Aorta (tissue), 5 donors: ENCODE data around the gene HTR4. TPM values are rescaled to one million over a fixed set of nuclear protein-coding genes. Genes with fewer than 3 reads are reported as not detected.
A peak's percentile ranks its signal among the peaks of the same experiment; 100 is the strongest.

Experiments used
- ATAC-seq: fragments of 200-7000 bp; cut with Tn5 transposase; one replicate; pipeline ENCODE4 v1.9.1; 2022; ENCODE audit warnings: moderate library complexity; ENCODE audit not compliant: low FRiP score
- DNase-seq, 2 donors: peaks; one replicate each; pipeline ENCODE4 v3.0.0-alpha.2; 2020
- H3K27ac ChIP-seq, 2 donors: one replicate each; pipeline ENCODE4 v1.5.1; 2013; ENCODE audit warnings: low read length in 2 of 2, mild to moderate bottlenecking in 2 of 2, moderate library complexity in 2 of 2, control low read depth in 1 of 2, inconsistent platforms in 1 of 2, low read depth in 1 of 2
- H3K27me3 ChIP-seq, 2 donors: one replicate each; pipeline ENCODE4 v1.6.1; 2013; ENCODE audit warnings: control low read depth in 1 of 2, low read length in 1 of 2, mild to moderate bottlenecking in 1 of 2, moderate library complexity in 1 of 2; ENCODE audit not compliant: insufficient read depth in 2 of 2, control insufficient read depth in 1 of 2
- H3K36me3 ChIP-seq, 2 donors: one replicate each; pipeline ENCODE4 v1.6.1; 2013; ENCODE audit warnings: control low read depth in 1 of 2, low read length in 1 of 2, mild to moderate bottlenecking in 1 of 2; ENCODE audit not compliant: insufficient read depth in 2 of 2, control insufficient read depth in 1 of 2
- H3K4me1 ChIP-seq, 2 donors: one replicate each; pipeline ENCODE4 v1.6.1; 2013; ENCODE audit warnings: low read length in 2 of 2, control low read depth in 1 of 2, mild to moderate bottlenecking in 1 of 2, moderate library complexity in 1 of 2; ENCODE audit not compliant: insufficient read depth in 2 of 2, control insufficient read depth in 1 of 2
- H3K4me3 ChIP-seq, 2 donors: one replicate each; pipeline ENCODE4 v1.5.1; 2013; ENCODE audit warnings: low read length in 2 of 2, control low read depth in 1 of 2, mild to moderate bottlenecking in 1 of 2
- H3K9me3 ChIP-seq: one replicate; pipeline ENCODE4 v1.6.1; 2013; ENCODE audit warnings: mild to moderate bottlenecking, low read length; ENCODE audit not compliant: control insufficient read depth
- WGBS, 2 donors: extraction: QIAGEN DNeasy Blood & Tissue Kit; methylation state at CpG; one replicate each; pipeline ENCODE4 v1.1.7; 2013; 5-methylcytosine and 5-hydroxymethylcytosine counted together
- intact Hi-C, 2 donors: fragments of 100-400 bp; cut with DNase I; formaldehyde crosslinking; loops; one replicate each; pipeline versions ENCODE4 v1.14.2 to v1.15.0; 2022
- long read RNA-seq, 2 donors: library from polyadenylated mRNA; unstranded; transcript quantifications; one replicate each; pipeline ENCODE4 v2.0.0, GENCODE V29; 2020 to 2021
- polyA plus RNA-seq, 2 donors: library from polyadenylated mRNA; stranded (reverse); fragments of 200-250 nt; gene quantifications; one replicate each; pipeline ENCODE4 v1.2.3, GENCODE V29; 2013
- total RNA-seq, 2 donors: library from RNA; stranded (reverse); fragmentation: NEBNext Ultra II Directional; extraction: Animal tissue kit (Norgen Biotek cat#: 25700); gene quantifications; one replicate each; pipeline ENCODE4 v1.2.1, GENCODE V29; 2021
- donor health status: healthy with polysubstance abuse.
- donor health status: Bipolar disorder and iron deficiency.
- donor health status: DM: no; HTN: no; CAD: no.
- donor health status: DM: no; HTN: no; CAD: no.
- donor health status: DM: yes; HTN: yes; CAD: no.

The HTR4 gene, protein sequence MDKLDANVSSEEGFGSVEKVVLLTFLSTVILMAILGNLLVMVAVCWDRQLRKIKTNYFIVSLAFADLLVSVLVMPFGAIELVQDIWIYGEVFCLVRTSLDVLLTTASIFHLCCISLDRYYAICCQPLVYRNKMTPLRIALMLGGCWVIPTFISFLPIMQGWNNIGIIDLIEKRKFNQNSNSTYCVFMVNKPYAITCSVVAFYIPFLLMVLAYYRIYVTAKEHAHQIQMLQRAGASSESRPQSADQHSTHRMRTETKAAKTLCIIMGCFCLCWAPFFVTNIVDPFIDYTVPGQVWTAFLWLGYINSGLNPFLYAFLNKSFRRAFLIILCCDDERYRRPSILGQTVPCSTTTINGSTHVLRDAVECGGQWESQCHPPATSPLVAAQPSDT
- total RNA-seq (under 1 TPM in 1 of 2 donors, not detected in 1; 0.90 TPM), polyA plus RNA-seq (1 to 10 TPM; 1.5 to 2.3 TPM)
- long read RNA-seq, donor 1 = 0 reads
- long read RNA-seq, donor 2, partial matches to known transcripts = 1 of 2 reads
- long read RNA-seq, donor 2, other reads (novel, unspliced or antisense) = 1 of 2 reads

DNA sequence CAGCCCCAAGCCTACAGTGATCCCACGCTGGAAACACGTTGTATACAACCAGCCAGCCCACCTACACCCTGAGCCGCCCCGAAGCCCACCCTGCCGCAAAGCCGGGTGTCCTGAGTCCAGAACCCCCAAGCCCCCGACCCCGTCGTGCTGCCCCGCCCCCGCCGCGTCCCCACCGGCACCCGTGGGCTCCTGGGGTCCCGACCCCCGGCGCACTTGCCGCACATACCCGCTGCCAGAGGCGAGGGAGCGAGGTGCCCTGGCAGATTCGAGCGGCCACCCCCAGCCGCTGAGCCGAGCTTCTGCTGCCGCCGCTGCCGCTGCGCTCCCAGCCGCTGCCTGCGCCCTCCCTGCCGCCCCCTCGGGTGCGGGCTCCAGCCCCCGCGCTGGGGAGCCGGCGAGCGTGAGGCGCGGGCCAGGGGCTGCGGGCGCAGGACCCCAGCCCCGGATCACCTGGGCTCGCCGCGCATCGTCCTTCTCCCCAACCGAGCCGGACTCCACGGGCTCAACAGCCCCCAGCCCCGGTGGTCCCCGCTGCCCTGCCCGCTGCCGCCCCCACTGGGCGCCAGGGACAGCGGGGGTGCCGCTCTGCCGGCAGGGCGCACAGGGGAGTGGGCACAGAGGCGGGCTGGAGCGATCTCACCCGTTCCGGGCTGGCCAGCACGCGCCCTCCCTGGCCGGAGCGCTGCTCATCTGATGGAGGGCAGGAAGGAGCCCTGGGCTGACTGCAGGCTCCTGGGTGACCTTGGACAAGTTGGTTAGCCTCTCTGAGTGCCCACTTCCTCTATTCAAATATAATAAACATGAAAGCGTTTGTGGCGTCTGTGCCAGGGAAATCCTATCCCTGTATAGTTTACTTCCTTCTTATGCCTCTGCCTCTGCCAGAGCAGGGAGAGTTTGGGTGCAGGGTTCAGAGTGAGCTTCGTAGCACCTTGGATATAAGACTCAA lies at the start of gene HTR4:
Gene HTR4 (minus strand): TSS at position 692 of the 946 bp plus-strand sequence. CDS start 17,513 bp downstream, outside the sequence.
- peak within 1 kb of the TSS in 1 of 2 donors; percentile 48 for H3K4me3 ChIP-seq
- no peaks in the 10 kb centered on the region for H3K9me3 ChIP-seq
- H3K27ac ChIP-seq = no peak within 1 kb of the TSS
- intact Hi-C loops = no loop called here
- H3K36me3 ChIP-seq = no peaks in the 10 kb centered on the region
- DNase-seq (no peak), ATAC-seq (peak; percentile 36)
- 3% methylated on average over 58 to 72 of the region's 72 CpGs for WGBS, 2 donors
- H3K27me3 ChIP-seq = no peaks in the 10 kb centered on the region
- no peaks in the 10 kb centered on the region for H3K4me1 ChIP-seq

DNA sequence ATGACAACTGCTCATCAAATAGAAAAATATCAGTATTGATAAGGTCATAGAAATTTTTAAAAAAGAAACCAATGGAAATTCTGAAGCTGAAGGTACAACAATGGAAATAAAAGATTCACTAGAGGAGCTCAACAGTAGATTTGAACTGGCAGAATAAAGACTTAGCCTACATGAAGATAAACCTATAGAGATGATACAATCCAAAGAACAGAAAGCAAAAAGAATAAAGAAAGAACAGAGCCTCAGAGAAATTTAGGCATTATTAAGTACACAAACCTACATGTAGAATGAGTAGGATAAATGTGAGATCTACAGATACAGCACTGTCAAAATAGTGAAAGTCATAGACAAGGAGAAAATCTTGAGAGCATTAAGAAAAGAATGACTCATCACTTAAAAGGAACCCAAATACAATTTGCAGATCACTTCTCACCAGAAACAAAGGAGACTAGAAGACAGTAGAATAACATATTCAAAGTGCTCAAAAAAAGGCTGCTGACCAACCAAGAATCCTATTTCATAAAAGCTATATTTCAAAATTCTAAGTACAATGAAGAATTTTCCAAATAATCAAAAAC lies 47.8 kb upstream of the HTR4 start:
- DNase-seq (no peak), ATAC-seq (no peak)
- Histone ChIP-seq H3K27me3 (no peaks in the 10 kb centered on the region), H3K4me3 (no peak overlapping the region), H3K27ac (no peak overlapping the region), H3K9me3 (no peaks in the 10 kb centered on the region), H3K4me1 (no peaks in the 10 kb centered on the region), H3K36me3 (no peaks in the 10 kb centered on the region)
- intact Hi-C loops = no loop called here

DNA sequence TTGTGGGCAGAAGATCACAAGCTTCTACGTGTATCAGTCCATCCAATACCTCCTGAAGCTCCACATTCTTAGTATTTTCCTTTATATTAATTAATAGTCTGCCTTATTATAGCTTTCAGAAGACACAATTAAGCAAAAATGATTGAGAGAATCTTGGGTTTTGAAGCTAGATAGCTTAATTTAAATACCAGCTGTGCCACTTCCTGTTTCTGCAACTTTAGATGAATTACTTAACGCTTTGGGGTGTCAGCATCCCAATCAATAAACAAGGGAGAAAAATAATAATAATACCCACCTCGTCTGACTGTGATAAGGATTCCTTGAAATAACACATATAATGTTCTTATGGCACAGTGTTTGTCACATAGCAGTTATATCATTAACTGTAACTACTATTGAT lies 44.7 kb upstream of the HTR4 start:
- Histone ChIP-seq H3K4me3 (no peak overlapping the region), H3K36me3 (no peaks in the 10 kb centered on the region), H3K4me1 (no peaks in the 10 kb centered on the region), H3K9me3 (no peaks in the 10 kb centered on the region), H3K27ac (no peak overlapping the region), H3K27me3 (no peaks in the 10 kb centered on the region)
- intact Hi-C loops = no loop called here
- DNase-seq (no peak), ATAC-seq (no peak)
- WGBS, 2 donors = 76 to 82% methylated on average over 3 of the region's 3 CpGs

DNA sequence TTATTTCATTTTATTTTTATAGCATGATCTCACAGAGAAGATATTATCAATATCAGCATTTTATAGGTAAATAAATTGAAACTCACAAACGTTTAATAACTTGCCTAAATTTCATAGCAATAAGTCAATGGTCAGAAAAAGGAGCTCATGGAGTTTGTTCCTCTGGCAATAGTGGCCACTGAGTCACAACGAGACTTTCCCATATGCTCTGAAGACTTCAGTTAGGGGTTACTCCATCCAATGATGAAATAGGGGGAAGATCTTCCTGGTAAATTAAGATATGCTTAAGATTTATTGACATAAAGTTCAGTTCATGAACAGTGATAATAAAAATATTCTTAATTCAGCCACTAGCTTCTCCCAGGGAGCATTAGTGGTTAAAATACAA lies 43.5 kb upstream of the HTR4 start:
- DNase-seq (no peak), ATAC-seq (no peak)
- Histone ChIP-seq H3K4me3 (no peak overlapping the region), H3K4me1 (no peaks in the 10 kb centered on the region), H3K36me3 (no peaks in the 10 kb centered on the region), H3K9me3 (no peaks in the 10 kb centered on the region), H3K27me3 (no peaks in the 10 kb centered on the region), H3K27ac (no peak overlapping the region)
- intact Hi-C loops = no loop called here
- 12 to 13% methylated on average over 2 of the region's 2 CpGs for WGBS, 2 donors

DNA sequence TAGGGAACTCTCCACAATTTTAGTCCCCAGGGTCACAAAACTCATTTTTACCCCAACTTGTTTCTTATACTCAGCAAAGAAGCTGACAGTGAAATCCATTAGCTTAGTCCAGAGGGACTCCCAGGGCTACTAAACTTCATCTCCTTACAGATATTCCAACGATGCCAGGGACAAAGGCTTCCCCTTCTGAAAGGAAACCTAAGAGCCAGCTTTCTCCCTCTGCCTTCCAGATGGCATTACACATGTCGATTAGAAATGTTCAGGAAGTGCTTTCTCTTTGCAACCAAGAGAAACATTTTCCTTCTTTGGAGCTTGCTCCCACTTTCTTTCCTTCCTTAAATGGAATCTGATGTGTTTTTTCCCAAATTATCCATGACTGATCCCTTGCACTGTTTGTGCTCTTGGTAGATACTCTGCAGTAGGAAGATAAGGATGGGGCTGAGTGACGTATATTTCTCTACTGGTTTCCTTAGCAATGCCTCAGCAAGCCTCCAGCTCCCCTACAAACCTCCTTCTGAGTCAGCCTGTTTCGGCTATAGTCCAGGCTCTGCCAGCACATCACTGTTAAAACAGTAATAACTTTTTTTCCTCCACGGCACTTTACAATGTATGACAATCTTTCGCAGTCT lies 43.0 kb upstream of the HTR4 start:
- H3K27me3 ChIP-seq = no peaks in the 10 kb centered on the region
- H3K9me3 ChIP-seq = no peaks in the 10 kb centered on the region
- ATAC-seq = peak; percentile 62
- peak overlapping the region; percentile 6 to 57 for H3K27ac ChIP-seq
- WGBS, 2 donors = 3 to 4% methylated on average over 6 of the region's 6 CpGs
- H3K36me3 ChIP-seq = no peaks in the 10 kb centered on the region
- peak in 1 of 2 donors; percentile 49 for DNase-seq
- no peaks in the 10 kb centered on the region for H3K4me1 ChIP-seq
- H3K4me3 ChIP-seq = peak overlapping the region; percentile 43 to 63
- intact Hi-C loops = no loop called here

DNA sequence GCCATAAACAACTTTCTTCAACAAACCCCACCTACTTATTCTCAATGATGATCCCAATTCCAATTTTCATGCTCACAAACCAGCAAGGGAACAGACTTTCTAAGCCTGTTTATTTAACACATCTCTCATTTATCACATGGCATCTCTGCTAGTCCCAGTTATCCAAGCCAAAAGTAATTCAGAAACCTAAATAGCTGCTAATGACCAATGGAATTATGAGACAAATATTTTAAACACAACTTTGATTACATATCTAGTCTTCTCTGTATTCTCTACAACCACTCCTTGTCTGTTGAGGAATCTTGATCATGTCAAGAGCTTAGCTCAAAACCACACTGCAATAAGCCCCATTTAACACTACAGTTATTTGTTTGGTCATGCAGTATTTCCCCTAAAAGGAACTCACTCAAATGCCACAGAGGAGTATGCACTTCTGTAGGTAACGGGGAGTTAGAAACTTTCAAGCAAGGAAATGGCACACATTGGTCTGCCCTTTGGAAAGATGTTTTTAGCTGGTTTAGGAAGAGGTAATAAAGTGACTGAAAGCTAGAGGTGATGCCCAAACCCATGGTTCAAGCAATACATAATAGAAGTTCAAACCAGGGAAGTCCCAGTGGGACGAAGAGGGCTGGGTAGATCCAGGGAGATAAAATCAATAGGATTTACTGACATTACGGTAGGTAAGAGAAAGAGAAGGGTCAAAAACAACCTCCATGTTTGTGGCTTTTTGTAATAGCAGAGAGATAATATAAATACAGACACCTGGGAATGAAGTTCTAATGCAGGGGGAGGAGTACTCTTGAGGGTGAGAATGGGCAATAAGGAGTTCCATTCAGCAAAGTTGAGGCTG lies 42.1 kb upstream of the HTR4 start:
- no peaks in the 10 kb centered on the region for H3K36me3 ChIP-seq
- 96 to 97% methylated on average over 3 of the region's 3 CpGs for WGBS, 2 donors
- ATAC-seq = no peak
- H3K4me3 ChIP-seq = no peak overlapping the region
- intact Hi-C loops = no loop called here
- no peaks in the 10 kb centered on the region for H3K27me3 ChIP-seq
- DNase-seq = no peak
- H3K9me3 ChIP-seq = no peaks in the 10 kb centered on the region
- H3K27ac ChIP-seq = peak overlapping the region in 1 of 2 donors; percentile 57
- H3K4me1 ChIP-seq = no peaks in the 10 kb centered on the region

DNA sequence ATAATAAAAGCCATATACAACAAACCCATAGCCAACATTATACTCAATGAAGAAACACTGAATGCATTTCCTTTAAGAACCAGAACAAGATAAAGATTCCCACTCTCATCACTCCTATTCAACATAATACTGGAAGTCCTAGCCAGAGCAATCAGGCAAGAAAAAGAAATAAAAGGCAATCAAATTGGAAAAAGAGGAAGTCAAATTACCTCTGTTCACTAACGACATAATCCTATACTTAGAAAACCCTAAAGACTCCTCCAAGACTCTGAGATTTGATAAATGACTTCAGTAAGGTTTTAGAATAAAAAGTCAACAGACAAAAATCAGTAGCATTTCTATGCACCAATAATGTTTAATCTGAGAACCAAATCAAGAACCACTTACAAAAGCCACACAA lies 36.6 kb upstream of the HTR4 start:
- no peak overlapping the region for H3K27ac ChIP-seq
- intact Hi-C loops = no loop called here
- peaks cover 4% of the 10 kb centered on the region in 2 donors for H3K4me1 ChIP-seq
- ATAC-seq = no peak
- H3K9me3 ChIP-seq = no peaks in the 10 kb centered on the region
- no peak overlapping the region for H3K4me3 ChIP-seq
- H3K27me3 ChIP-seq = no peaks in the 10 kb centered on the region
- 82 to 87% methylated on average over 1 of the region's 1 CpG for WGBS, 2 donors
- no peak for DNase-seq
- H3K36me3 ChIP-seq = no peaks in the 10 kb centered on the region
